Lower leg skin (tissue), 3 donors: ENCODE measurements around the gene SHCBP1L.

Experiments
- CTCF ChIP-seq, 3 donors: fragments of 450-650 bp; IDR thresholded peaks; one replicate each; pipeline ENCODE4 v1.5.1; 2016; ENCODE audit warnings: antibody characterized with exemption in 3 of 3, mild to moderate bottlenecking in 3 of 3, moderate library complexity in 2 of 3
- POLR2A ChIP-seq, 2 donors: fragments of 450-650 bp; IDR thresholded peaks; one replicate each; pipeline ENCODE4 v1.6.1; 2016 to 2017; ENCODE audit warnings: antibody characterized with exemption in 2 of 2, mild to moderate bottlenecking in 1 of 2, moderate library complexity in 1 of 2

GRCh38 chr1:182855911-182856310 lies 97.1 kb downstream of the SHCBP1L start:
- TF ChIP-seq CTCF (IDR thresholded peaks at IDR 0.05) (no peak), POLR2A (IDR thresholded peaks at IDR 0.05) (no peak)
